GM19351 (cell line): ENCODE data around the gene SMG9.
"Not testable (repeated sequence)": the region's sequence is repeated elsewhere in the genome, so short reads cannot be mapped to it uniquely, and the experiment has no call there.

Source experiments
- ATAC-seq: cut with Tn5 transposase; IDR thresholded peaks from one replicate; pipeline ENCODE4 v1.9.1; 2021; ENCODE audit warnings: mild to moderate bottlenecking, moderate library complexity; ENCODE audit not compliant: unreplicated experiment

The SMG9 gene

DNA sequence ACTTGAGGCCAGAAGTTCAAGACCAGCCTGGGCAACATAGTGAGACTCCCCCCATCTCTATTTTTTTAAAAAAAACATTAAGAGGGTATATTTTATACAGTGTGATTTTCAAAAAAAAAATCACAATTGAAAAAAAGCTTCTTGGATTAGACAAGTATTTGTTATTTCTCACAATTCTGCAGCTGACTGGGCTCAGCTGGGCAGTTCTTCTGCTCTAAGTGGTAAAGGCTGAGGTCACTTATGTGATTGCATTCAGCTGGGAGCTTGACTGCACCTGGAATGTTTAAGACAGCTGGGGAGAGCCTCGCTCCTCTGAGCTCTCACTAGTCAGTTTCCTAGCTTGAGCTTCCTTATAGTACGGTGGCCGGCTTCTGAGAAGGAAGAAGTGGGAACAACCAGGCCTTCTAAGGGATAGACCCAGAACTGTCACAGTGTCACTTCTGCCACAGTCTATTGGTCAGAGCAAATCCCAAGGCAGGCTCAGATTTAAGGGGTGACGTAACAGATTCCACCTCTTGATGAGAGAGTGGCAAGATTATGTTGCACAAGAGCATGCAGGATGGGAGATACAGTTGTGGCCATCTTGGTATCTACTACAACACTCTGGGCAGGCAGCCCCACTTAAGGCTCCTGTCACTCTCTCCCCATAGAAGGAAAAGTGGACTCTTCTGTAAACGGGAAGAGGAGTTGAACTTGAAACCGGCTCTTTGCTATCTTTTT is 58.6 kb downstream of the SMG9 start:
- no peak for ATAC-seq

DNA sequence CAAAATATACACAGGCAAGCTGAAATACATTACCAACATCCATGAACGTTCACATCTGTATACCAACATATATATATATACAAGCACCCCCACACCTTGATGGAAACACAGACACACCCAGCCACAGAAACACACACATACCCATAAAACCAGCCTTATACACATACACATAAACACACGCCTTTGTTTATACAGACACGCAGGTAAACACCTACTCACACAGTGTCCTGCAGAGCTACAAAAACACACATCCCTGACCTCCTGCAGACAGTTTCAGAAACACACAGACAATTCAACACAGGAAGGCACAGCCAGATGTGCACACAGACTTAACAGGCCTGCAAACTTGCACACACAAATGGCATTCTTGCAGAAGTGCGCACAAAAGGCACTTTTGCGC is 60.2 kb downstream of the SMG9 start:
- ATAC-seq, result no peak

DNA sequence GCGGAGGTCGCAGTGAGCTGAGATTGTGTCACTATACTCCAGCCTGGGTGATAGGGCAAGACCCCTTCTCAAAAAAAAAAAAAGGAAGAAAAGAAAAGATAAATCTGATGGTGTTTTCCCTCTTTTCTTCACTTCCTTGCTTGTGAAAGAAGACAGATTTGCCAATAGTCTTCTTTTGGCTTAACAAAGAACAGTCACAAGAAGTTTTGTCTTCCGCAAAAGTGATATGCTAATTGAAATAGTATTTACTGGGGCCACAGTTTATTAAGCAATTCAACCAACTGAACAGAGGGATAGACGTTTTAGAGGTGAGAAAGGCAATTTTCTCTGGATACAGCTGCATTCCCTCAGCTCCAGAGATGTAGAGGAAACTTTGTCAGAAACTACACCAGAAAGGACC is 61.9 kb downstream of the SMG9 start:
- ATAC-seq, result no peak

DNA sequence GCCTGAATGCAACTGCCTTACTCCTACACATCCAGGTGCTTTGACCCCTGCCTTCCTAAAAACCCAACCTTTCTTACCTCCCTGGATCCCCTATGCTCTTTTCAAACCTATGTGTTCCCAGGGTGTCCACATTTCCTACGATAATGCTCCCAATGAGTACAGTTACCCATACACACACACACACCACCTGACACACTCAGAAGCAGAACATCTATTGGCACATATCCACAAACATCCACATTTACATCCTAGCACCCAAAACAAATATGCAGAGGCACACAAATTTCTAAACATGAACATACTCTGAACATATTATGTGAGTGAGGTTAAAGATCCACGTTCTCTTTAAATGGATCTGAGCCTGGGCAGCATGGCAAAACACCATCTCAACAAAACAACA is 62.4 kb downstream of the SMG9 start:
- no peak for ATAC-seq

DNA sequence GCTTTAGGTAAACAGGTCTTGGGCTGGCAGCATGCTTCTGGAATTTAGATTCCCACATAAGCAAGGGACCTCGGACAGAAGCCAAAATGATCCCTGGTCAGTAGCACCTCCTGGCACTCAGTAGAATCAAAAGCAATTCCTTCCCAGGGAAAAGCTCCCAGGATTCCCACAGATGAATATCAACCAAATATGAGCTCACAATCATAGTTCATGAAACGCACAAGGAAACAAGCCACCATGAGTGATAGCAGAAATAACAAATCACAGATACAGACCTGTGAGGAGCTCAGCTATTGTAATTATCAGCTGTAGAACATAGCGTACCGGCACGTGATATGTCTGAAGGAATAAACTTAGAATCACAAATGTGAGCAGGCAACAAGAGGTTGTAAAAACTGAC is 63.0 kb downstream of the SMG9 start:
- ATAC-seq, result no peak

DNA sequence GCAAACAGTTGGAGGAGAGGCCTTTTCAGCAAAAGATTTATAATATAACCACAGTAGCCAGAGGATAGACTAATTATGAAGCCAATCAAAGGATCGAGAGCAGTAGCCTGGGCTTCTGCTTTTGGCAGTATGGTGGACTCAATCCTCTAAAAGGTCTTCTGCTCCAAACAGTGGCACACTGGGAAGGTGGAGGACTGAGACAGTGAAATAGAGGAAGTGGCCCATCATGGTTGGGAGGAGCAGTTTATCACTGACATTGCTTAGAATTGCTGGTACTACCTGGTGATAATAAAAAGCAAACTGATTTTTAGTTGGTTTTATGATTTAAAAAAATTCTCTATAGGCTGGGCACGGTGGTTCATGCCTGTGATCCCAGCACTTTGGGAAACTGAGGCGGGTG is 63.9 kb downstream of the SMG9 start:
- no peak for ATAC-seq

DNA sequence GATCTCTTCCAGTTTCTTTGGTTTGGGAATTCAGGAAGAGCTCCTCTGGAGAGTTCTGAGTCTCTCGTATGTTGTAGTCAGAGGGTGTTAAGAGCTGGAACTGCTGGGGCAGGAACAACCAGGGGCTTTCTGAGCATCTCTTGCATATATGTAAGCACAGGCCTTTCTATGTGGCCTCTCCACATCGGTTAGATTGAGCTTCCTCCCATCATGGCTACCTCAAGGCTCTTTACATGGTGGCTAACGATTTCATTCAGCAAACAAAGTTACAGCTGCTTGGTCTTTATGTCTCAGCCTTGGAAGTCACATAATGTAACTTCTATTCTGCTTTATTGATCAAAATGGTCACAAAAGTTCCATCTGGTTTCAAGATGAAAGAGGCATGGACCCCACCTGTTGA is 64.3 kb downstream of the SMG9 start:
- ATAC-seq, result no peak

DNA sequence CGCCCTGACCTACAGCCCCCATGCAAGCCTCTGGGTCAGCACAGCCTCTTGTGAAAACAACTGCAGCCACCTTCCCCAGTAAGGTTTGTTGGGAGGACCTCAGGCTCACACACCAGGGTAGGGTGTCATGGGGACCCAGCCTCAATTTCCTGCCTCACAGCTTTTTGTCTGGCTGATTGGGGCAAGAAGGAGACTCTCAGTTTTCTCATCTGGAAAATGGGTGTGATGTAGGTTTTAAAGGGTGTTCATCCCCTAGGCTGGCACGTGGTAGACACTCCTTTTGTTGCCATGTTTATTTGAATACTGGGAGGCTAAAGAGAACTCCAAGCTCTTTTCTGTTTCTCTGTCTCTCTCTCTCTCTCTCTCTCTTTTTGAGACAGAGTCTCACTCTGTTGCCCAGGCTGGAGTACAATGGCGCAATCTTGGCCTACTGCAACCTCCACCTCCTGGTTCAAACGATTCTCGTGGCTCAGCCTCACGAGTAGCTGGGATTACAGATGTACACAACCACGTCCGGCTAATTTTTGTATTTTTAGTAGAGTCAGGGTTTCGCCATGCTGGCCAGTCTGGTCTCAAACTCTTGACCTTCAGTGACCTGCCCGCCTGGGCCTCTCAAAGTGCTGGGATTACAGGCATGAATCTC is 66.6 kb downstream of the SMG9 start:
- no peak for ATAC-seq

DNA sequence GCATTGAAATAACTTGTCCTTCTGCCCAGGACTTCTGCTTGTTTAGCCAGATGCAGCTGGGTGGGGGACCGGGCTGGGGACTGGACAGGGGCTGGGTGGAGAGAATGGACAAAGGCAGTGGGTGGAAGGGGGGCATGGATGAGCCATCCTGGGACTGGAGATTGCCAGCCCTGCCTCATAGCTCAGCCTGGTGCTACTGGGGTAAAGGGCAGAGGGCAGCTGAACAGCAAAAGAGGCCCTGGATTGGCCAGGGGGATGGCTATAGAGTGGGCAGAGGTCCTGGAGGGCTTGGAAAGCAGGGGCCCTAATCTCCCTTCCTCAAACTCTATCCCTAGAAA is 67.1 kb downstream of the SMG9 start:
- ATAC-seq, result no peak

DNA sequence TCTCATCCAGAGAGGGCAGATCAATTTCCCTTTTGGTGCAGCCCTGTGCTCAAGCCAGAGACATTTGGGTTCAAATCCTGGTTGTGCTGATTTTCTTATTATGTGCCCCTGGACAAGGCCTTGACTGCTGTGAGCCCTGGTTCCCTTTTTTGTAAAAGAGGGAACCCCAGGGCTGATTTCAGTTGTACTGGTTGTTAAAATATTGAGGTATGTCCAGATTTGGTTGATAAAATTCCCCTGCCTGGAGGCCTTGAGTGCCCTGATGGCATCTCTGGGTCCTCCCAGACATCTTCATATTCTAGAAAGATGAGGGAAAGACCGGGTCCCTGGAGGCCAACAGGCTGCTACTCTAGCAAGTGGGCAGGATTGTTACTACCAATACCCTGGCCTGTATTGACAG is 70.4 kb downstream of the SMG9 start:
- no peak for ATAC-seq

DNA sequence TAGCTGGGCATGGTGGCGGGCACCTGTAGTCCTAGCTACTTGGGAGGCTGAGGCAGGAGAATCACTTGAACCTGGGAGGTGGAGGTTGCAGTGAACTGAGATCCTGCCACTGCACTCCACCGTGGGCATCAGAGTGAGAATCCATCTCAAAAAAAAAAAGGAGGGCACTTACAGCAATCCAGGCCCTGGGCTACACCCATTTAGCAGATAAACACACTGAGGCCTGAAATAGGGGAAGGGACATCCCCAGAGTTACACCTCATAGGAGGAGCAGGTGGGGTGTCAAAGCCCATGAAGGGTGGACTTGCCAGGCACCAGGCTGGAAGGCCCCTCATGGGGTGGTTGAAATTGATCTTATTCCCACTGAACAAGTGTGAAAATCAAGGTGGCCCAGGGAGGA is 70.9 kb downstream of the SMG9 start:
- no peak for ATAC-seq

DNA sequence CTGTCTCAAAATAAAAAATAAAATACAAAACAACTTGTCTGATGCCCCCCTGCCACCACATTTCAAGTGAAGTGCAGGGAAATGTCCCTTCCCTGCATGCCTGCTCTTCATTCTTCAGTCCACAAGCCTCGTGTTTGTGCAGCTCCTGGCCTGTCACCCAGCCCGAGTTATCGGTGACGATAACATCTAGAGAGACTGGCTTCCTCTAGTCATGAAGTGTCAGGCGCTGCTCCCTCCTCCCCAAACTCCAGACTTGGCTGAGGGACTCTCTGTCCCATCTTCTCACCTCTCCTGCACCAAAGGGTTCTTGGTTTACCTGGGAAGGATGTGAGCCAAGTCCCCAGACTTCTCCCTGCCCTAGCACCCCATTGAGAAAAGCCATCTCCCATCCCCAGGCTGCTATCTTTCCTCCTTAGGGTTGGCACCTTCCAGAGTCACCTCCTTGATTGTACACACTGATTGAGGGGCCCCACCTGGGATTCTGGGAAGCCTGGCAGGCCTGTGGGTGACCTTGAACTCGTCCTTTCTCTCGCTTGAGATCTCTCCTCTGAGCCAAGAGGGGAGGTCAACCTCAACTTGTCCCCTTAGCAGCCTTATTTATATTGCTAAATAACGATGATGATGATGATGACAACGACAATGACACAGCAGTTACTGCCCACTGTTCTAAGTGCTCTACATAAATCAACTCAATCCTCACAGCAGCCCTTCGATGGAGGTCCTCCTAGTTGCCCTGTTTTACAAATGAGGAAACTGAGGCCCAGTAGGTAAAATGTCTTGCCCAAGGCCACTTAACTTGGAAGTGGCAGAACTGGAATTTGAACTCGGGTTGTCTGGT is 71.7 kb downstream of the SMG9 start:
- no peak for ATAC-seq

DNA sequence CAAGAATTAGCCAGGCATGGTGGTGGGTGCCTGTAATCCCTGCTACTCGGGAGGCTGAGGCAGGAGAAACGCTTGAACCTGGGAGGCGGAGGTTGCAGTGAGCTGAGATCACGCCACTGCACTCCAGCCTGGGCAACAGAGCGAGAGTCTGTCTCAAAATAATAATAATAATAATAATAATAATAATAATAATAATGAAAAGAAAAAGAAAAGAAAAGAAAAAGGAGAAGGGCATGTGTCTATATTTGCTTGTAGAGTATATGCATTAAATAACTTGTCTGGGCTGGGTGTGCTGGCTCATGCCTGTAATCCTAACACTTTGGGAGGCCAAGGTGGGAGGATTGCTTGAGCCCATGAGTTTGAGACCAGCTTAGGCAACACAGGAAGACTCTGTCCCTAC is 72.5 kb downstream of the SMG9 start:
- not testable (repeated sequence) for ATAC-seq

DNA sequence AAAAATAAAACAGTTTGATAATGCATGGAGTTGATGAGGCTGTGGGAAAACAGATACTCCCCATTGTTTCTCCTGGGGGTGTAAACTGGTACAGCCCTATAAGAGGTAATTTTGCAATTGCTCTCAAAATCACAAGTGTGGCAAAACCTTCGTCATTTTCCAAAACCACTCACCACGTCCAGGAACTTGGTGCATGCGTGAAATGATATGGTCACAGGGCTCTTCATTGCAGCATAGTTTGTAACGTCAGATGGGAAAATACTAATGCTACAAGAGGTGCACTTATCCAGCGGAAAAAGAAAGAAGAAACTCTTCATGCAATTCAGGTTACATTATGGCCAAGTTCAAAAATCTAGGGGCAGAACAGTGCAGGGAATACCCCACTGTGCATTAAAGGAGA is 72.9 kb downstream of the SMG9 start:
- ATAC-seq, result no peak

DNA sequence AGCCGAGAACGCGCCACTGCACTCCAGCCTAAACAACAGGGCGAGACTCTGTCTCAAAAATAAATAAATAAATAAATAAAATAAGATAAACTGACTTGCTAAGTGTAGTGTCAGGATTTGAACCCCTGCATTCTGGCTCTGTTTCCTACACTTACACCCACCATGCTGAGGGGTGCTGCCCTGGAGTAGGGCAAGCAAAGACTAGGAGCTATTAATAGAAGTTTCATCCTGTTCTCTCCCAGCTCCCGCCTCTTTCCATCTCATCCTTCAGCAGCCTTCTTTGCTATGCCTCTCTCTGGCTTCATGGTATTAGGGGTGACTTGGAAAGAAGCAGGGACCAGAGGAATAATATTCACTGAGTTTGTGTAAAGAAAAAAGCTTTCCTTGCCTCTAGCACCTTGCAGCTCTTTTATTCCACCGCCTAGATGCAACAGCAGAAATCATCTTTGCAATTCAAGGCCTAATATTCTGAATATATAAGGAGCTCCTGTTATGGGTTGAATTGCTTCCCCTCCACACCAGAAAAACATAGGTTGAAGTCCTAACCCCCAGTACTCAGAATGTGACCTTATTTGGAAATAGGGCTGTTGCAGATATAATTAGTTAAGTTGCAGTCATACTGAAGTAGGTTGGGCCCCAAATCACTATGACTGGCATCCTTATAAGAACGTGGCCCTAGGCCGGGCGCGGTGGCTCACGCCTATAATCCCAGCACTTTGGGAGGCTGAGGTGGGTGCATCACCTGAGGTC is 76.1 kb downstream of the SMG9 start:
- no peak for ATAC-seq
